HG03469 (cell line): ENCODE results near the gene SERPINA3.
"Not testable (repeated sequence)": the region's sequence is repeated elsewhere in the genome, so short reads cannot be mapped to it uniquely, and the experiment has no call there.

Experiments used
- ATAC-seq: cut with Tn5 transposase; IDR thresholded peaks from one replicate; pipeline ENCODE4 v1.9.1; 2021; ENCODE audit warnings: mild to moderate bottlenecking, moderate library complexity, moderate number of reproducible peaks; ENCODE audit not compliant: unreplicated experiment

The SERPINA3 gene

DNA sequence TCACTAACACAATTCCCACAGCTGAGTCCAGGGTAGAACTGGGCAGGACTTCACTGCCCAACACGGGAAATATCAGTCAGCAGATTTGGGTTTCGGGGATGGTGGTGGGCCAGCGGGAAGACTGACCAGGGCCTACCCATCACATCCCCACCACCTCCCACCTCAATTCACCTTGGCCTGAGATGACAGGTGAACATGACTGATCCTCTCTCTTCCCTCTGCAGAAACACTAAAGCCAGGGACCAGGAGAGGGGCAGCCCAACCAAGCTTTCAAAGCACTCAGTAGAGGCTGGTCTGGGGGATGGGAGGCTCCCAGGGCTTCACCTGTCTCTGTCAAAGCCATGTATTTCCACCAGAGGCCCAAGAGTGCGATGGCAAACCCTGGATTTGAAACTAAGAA lies 28.6 kb upstream of the SERPINA3 start:
- no peak for ATAC-seq

DNA sequence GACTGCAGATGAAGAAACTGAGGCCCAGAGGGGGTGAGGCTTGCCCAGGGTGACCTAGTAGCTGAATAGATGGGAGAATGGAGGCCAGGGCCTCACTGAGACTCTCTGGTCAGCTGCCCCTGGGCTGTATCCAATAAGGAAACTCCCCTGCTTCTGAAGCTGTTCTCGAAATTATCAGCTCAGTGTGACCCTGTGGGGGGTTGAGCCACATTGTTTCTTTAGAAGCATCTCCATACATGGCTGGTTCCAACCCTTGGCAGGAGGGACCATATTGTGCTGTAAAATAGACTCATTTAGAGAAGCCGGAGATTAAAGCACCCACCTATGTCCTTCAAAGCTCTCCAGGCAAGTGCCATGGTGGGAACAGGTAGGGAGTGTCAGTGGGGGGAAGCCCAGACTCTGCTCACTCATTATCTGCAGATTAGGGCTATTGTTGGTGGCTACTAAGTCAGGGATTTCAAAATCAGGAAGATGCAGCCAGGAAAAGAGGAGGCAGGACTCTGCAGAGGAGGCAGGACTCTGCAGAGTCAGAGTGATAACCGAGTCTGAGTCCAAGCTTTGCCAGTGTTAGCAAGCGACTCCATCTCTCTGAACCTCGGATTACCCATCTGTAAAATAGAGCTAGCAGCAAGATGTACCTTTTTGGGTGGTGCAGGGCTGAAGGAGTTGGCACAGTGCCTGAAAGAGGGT lies 27.5 kb upstream of the SERPINA3 start:
- no peak for ATAC-seq

GRCh38 chr14:94586635-94587034 lies 25.6 kb upstream of the SERPINA3 start:
- ATAC-seq = no peak

- no peak for ATAC-seq
Measured at GRCh38 chr14:94588311-94588710, 23.9 kb upstream of the SERPINA3 start.

DNA sequence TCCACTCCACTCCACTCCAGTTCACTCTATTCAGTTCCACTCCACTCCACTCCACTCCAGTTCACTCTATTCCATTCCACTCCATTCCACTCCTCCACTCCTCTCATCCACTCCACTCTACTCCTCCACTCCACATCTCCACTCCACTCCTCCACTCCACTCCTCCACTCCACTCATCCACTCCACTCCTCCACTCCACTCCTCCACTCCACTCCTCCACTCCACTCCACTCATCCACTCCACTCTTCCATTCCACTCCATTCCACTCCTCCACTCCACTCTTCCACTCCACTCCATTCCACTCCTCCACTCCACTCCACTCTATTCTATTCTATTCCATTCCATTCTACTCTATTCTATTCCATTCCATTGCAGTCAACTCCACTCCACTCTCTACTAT lies 21.1 kb upstream of the SERPINA3 start:
- ATAC-seq = no peak

DNA sequence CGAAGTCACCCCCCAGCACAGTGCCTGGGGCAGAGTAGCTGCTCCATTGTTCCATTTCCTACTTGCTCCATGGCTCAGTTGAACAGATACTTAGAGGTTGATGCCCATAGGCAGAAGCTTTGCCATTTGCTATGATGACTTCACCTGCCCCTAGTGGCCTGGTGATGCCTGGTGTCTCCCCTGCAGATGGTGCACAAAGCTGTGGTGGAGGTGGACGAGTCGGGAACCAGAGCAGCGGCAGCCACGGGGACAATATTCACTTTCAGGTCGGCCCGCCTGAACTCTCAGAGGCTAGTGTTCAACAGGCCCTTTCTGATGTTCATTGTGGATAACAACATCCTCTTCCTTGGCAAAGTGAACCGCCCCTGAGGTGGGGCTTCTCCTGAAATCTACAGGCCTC lies 20.3 kb upstream of the SERPINA3 start:
- ATAC-seq = no peak

- no peak for ATAC-seq
Measured at GRCh38 chr14:94592457-94592856, 19.7 kb upstream of the SERPINA3 start.

DNA sequence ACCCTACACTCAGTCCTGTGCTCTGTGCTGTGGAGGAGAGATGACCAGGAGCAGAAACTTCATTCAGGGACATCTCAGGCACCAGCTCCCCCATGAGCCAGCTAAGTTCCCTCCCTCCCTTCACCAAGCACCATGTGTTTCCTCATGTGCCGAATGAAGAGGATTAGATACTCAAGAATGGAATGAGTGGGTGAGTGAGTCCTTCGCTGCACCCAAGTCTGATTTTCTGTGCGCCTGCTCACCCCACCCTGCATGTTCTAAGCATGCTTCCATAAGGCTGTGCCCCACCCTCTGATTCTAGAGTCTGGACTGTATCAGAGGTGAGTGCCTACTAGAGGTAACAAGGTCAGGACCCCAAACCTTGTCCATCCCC lies 18.8 kb upstream of the SERPINA3 start:
- no peak for ATAC-seq

- ATAC-seq = no peak
Measured at GRCh38 chr14:94593749-94594431, 18.3 kb upstream of the SERPINA3 start.

DNA sequence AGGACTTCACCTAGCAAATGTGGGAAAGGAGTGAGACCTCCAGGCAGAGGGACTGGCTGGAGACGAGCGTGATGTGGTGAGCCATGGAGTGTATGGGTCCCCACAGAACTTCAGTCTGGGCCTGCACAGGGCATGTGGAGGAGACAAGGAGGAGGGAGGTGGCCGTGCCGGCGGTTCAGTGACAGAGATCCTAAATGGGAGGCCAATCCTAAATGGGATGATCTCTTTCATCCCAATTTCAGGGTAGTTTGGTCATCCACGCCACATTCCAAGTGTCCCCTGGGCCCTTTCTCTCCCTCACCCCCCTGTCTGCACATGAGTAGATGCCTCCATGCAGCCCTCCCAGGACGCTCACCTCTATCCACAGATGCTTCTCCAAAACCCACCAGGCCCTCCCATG lies 17.8 kb upstream of the SERPINA3 start:
- no peak for ATAC-seq

DNA sequence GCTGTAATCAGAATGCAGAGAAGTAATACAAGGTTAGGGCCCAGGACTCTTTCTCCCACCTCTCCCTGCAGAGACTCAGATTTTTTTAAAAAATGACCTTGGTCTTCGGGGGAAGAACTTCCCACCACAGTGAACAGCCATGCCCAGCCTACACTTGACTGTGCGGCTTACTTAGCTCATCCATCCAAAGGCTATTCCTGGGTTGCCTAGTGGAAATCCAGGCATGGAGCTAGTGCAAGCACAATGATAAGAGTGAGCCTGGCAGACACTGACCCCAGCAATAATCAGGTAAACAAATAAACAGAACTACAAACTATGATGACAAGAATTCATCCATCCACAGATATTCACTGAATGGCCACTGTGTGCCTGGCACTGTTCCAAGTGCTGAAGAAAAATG lies 16.3 kb upstream of the SERPINA3 start:
- ATAC-seq = no peak

- ATAC-seq = no peak
Measured at GRCh38 chr14:94596361-94596760, 15.8 kb upstream of the SERPINA3 start.

DNA sequence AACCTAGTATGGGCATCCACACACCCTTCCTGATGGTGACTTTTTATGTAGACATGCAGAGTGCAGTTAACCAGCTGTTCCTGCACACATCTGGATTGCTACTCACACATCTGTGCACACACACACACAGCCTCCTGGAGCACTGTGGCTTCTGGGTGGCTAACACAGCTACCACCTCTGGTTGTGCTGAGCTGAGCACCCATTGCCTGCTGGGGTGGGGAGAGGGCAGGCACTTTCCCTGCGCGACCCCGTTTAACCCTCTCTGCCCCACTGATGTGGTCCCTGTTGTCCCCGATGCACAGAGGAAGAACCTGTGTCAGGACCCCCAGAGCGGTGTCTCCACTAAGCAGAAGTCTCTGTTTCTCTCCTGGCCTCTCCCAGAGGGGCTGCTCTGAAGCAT lies 14.4 kb upstream of the SERPINA3 start:
- no peak for ATAC-seq

GRCh38 chr14:94598506-94598815 lies 13.7 kb upstream of the SERPINA3 start:
- no peak for ATAC-seq

DNA sequence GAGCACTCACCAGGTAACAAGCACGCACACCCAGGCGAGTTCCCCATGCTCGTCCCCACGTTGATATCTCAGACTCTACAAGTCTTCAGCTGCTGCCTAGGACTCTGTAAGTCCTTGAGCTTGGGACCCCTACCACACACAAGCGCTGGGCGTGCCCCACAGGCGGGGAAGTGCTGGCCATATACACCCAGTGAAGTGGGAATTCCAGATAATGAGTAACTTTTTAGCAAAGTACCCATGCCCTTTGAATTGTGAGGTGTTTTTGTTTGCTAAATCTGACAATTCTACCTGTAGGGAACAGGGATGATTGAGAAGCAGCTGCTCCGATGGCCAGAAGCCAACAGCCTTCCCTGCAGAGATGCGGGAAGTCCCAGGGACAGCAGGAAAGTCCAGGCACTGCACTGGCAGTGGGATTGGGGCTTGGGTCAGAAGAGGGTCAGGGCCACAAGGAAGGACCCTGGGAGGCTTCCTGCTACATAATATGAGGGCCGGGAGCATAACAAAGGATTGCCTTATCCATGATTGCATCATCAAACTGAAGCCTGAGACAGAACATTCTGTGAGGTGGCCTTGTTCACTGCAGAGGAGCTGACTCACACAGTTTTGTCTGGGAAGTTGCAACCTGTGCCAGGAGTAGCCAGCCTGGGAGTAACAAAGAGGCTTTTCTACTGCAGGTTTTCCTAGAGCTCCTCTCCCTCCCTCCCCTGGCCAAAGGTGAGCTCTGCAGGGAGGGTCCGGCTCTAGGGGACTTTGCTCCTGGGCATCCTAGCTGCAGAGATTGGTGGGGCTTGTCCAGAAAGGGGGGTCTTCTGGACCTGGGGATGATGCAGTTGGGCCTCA lies 13.2 kb upstream of the SERPINA3 start:
- ATAC-seq = no peak

DNA sequence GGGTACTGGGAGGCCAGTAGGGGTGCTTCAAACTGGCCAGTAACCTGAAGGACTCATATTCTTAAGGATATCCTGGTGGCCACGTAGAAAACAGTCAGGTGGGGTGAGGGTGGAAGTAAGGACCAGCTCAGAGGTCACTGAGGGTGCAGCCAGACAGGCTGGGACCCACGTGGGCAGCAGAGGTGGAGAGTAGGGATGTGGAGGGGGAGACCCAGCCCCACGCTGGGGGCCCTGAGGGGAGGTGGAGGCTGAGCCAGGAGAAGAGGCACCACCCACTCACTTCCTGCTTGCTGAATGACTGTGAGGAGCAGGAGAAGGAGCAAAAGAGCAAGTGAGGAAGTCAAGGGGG lies 12.6 kb upstream of the SERPINA3 start:
- ATAC-seq = no peak

DNA sequence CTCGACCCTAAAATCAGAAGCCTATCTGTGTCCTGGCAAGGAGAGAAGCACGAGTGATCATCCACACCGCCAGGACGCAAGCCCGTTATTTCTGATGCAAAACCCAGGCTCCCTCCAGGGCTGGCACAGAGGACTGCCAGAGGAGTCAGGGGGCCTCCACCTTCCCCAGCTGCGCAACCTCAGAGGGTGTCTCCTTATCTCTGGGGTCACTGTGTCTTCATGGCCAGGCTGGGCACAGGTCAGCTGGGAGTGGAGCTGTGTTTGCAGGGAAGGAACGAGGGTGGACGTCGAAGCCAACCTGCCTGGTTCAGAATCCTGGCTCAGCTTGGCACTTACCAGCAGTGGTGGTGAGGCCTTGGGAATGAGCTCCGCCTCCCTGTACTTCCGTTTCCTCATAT lies 12.0 kb upstream of the SERPINA3 start:
- no peak for ATAC-seq

DNA sequence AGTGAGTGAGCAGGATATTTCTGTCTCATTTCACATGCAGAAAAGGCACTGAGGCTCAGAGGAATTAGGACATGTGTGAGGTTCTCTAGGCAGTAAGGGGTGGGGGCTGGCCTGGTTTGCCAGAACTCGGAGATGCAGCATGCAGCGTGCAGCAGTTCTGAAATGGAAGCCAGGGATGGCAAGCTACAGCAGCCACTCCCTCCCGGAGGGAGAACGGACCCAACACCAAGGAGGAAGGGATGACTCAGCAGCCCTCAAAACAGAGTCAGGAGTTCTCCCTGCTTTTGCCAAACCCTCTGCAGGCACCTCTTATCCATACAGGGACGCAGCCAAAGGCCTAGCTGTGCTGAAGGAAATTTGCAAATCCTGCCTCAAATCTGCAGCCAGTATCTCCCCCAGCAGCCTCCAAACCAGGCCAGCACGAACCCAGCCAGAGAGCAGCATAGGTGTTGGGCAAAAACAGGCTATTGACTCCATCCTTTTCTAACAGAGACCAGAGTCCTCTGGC lies 10.3 kb upstream of the SERPINA3 start:
- no peak for ATAC-seq

- ATAC-seq = no peak
Measured at GRCh38 chr14:94602722-94603121, 9.5 kb upstream of the SERPINA3 start.

DNA sequence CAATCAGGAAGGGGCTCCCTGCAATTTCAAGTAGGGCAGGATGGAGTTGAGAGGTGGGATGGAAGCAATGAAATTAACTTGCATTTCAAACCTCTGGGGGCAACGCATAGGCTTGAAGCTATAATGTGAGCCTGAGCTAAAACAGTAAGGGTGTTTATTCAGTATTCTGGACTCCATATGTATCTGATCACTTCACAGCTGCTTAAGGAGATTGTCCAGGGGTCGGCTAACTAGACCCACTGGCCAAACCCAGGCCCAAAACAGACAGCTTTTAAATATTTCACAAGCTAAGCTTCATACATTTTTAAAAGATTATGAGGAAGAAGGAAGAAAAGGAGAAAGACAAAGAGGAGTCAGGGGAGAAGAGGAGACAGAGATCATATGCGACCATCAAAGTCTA lies 6.8 kb upstream of the SERPINA3 start:
- no peak for ATAC-seq

DNA sequence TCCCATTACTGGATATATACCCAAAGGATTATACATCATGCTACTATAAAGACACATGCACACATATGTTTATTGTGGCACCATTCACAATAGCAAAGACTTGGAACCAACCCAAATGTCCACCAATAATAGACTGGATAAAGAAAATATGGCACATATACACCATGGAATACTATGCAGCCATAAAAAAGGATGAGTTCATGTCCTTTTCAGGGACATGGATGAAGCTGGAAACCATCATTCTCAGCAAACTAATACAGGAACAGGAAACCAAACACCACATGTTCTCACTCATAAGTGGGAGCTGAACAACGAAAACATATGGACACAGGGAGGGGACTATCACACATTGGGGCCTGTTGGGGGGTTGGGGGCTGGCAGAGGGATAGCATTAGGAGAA lies 3.2 kb upstream of the SERPINA3 start:
- not testable (repeated sequence) for ATAC-seq

DNA sequence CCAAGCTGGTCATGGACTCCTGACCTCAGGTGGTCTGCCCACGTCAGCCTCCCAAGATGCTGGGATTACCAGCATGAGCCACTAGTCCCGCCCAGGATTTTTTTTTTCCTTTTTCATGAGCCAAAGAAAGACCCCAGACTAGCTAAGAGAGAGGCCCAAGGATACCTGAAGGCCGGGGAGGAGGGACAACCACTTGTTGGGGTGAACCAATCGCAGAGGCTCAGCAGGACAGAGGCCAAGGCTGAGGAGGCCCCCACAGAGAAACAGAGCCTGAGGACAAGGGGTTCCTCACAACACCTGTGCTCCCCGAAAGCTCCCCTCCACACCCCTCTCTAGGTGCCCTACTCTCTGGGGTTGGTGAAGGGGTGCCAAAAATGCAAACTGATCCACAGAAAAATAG lies 1.0 kb upstream of the SERPINA3 start:
- no peak for ATAC-seq
